PFSK-1 (cell line): ENCODE data around the gene ERGIC1.

ENCODE experiments used
- POLR2AphosphoS5 ChIP-seq: IDR thresholded peaks from 2 replicates; pipeline ENCODE4 v1.6.1; 2012; ENCODE audit warnings: low read depth, mild to moderate bottlenecking, control low read depth, low read length, moderate library complexity
- SIN3A ChIP-seq: IDR thresholded peaks from 2 replicates; pipeline ENCODE4 v1.6.1; 2012; ENCODE audit warnings: mild to moderate bottlenecking, low read length, moderate library complexity, borderline replicate concordance; ENCODE audit not compliant: insufficient read depth

- TF ChIP-seq POLR2AphosphoS5 (no peak; the same call in 1 of the 2 replicates), SIN3A (no peak)
Measured at GRCh38 chr5:172903790-172904189, 69.7 kb downstream of the ERGIC1 start.
